Activated naive CD8-positive, alpha-beta T cell treated with anti-CD3 and anti-CD28 coated beads, Interleukin-2, amount 50 U/mL, for 16 hours (primary cell): ENCODE measurements around the gene IFIT1.
"Not testable (repeated sequence)": the region's sequence is repeated elsewhere in the genome, so short reads cannot be mapped to it uniquely, and the experiment has no call there.

Experiments
- DNase-seq: peaks from one replicate; pipeline ENCODE4 v3.0.0-alpha.2; 2020; ENCODE audit warnings: low read depth, low spot score

IFIT1 gene

GRCh38 chr10:89391907-89392756 lies at the start of gene IFIT1:
TSS of gene IFIT1 (plus strand) at chr10:89392623. CDS start at chr10:89392713, 90 bp downstream.
- no peak for DNase-seq

GRCh38 chr10:89343089-89343767 lies 49.2 kb upstream of the IFIT1 start:
- DNase-seq = no peak

- no peak for DNase-seq
These were observed 48.3 kb upstream of the IFIT1 start for GRCh38 chr10:89344156-89344555.

GRCh38 chr10:89345367-89346000 lies 46.9 kb upstream of the IFIT1 start:
- no peak for DNase-seq

GRCh38 chr10:89346405-89347254 lies 45.8 kb upstream of the IFIT1 start:
- no peak for DNase-seq

GRCh38 chr10:89347701-89348457 lies 44.5 kb upstream of the IFIT1 start:
- no peak for DNase-seq

- no peak for DNase-seq
These were observed 43.9 kb upstream of the IFIT1 start for GRCh38 chr10:89348481-89348880.

GRCh38 chr10:89348975-89349374 lies 43.4 kb upstream of the IFIT1 start:
- DNase-seq = no peak

GRCh38 chr10:89350631-89351315 lies 41.6 kb upstream of the IFIT1 start:
- DNase-seq = not testable (repeated sequence)

GRCh38 chr10:89351412-89351779 lies 41.0 kb upstream of the IFIT1 start:
- no peak for DNase-seq

- no peak for DNase-seq
These were observed 40.4 kb upstream of the IFIT1 start for GRCh38 chr10:89351780-89352597.

GRCh38 chr10:89352802-89353201 lies 39.6 kb upstream of the IFIT1 start:
- DNase-seq = no peak

GRCh38 chr10:89355394-89355931 lies 37.0 kb upstream of the IFIT1 start:
- DNase-seq = no peak

GRCh38 chr10:89357096-89357495 lies 35.3 kb upstream of the IFIT1 start:
- no peak for DNase-seq

- no peak for DNase-seq
These were observed 34.4 kb upstream of the IFIT1 start for GRCh38 chr10:89357975-89358374.

- no peak for DNase-seq
These were observed 32.3 kb upstream of the IFIT1 start for GRCh38 chr10:89360157-89360556.

GRCh38 chr10:89362929-89363328 lies 29.5 kb upstream of the IFIT1 start:
- no peak for DNase-seq

GRCh38 chr10:89363729-89364442 lies 28.5 kb upstream of the IFIT1 start:
- no peak for DNase-seq
